GM18861 (cell line): Measurements from ENCODE around the gene ZNF138.

ENCODE experiments used
- ATAC-seq: cut with Tn5 transposase; IDR thresholded peaks from one replicate; pipeline ENCODE4 v1.9.1; 2021; ENCODE audit not compliant: unreplicated experiment

Gene ZNF138

GRCh38 chr7:64874562-64875250, 80.5 kb downstream of the ZNF138 start:
- no peak for ATAC-seq

GRCh38 chr7:64875258-64875657, 81.0 kb downstream of the ZNF138 start:
- no peak for ATAC-seq

- no peak for ATAC-seq
Observed at GRCh38 chr7:64875658-64876406, 81.6 kb downstream of the ZNF138 start.

GRCh38 chr7:64876792-64877713, 82.8 kb downstream of the ZNF138 start:
- ATAC-seq, result no peak

DNA sequence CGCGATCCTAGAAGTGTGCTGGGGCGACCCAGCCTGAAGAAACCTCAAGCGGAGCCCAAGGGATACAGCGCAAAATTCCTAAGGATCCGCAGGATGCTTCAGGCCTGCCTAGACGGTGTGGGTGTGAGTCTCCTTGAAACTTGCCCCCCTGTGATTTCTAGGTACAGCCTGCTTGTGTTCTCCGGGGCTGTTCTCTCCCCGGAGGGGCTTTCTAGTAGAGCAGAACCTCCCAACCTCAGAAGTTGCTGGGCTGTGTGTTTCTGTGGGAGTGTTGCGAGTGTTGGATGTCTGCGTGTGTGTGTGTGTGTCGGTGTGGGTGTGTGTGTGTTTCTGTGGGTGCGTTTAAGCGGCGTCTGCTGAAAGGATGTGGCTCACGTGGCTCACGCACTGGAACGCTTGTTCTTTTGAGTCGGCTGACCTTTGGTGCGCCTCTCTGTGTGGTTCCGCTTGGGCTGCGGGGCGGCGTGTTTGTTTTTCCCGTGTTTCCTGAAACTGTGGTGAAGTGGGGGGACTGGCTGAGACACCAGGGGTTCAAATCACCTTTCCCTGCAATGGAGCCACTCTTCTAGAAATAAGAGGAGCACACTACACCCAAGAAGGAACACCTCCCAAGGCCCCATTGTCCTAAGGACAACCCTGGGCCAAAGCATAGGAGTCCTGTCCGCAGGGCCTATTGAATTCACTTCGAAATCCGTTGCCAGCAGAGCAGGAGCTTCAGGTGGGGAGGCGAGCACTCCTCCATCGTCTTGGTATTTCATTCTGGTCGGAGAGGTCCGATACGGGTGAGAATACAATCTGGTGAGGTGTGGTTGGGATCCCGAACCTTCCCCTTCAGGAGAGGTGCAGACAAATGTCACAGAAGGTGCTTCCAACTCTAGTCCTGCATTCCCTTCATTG, 83.7 kb downstream of the ZNF138 start:
- ATAC-seq, result no peak

- no peak for ATAC-seq
Observed at GRCh38 chr7:64878684-64879083, 84.5 kb downstream of the ZNF138 start.

- ATAC-seq, result no peak
Observed at GRCh38 chr7:64879086-64879730, 85.0 kb downstream of the ZNF138 start.

DNA sequence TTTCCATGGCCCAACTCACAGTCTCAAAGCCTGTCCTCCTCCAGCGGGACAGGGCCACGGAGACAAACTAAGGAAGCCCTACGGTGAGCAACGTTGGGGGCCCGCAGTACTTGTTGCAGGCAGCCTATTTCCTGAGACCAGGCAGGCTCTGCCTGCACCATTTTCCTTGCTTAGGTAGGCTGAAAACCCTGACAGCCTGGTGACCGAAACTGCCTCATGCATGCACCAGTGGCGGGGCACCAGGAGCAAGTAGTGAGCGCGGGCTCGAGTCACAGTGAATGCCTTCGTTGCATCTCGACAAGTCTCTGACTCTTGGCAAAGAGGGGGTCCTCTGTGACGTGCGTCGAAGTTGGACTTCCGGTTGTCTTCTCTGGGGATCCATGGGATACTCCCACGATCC, 85.6 kb downstream of the ZNF138 start:
- no peak for ATAC-seq

GRCh38 chr7:64880322-64881297, 86.4 kb downstream of the ZNF138 start:
- no peak for ATAC-seq

- no peak for ATAC-seq
Observed at GRCh38 chr7:64881461-64882287, 87.4 kb downstream of the ZNF138 start.

DNA sequence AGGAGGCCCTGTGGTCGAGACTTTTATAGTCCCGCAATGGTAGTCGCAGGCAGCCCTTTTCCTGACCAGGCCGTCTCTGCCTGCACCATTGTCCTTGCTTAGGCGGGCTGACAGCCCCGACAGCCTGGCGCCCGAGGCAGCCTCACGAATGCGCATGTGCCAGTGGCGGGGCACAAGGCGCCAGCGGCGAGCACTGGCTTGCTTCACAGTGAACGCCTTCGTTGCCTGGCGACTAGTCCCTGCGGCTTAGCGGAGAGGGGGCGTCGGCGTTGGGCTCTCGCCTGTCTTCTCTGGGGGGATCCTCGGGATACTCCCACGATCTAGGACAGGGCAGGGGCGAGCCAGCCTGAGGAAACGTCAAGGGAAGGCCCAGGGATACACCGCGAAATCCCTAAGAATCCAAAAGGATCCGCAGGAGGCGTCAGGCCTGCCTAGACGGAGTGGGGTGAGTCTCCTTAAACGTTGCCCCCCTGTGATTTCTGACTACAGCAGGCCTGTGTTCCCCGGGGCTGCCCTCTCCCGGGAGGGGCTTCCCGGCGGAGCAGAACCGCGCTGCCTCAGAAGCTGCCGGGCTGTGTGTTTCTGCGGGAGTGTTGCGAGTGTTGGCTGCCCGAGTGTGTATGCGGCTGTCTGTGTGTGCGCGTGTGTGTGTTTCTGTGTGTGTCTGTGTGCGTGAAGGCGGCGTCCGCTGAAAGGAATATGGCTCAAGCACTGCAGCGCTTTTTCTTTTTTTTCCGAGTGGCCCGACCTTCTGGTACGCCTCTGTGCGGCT, 88.3 kb downstream of the ZNF138 start:
- no peak for ATAC-seq
